Esophagus squamous epithelium (tissue), 4 donors: ENCODE measurements around the gene PFKFB4.

Experiments used
- POLR2A ChIP-seq, 4 donors: fragments of 450-650 bp; IDR thresholded peaks; one replicate each; pipeline ENCODE4 v1.6.1; 2017; ENCODE audit warnings: antibody characterized with exemption in 4 of 4, mild to moderate bottlenecking in 4 of 4, moderate library complexity in 3 of 4
- TF ChIP-seq, protein P1 (sequence below), 6 experiments: fragments of 450-650 bp in 4 of 6; fragments of 200-600 bp in 2 of 6; sonication (generic) in 2 of 6; IDR thresholded peaks; one replicate each; pipeline ENCODE4 v1.5.1; 2016 to 2019; ENCODE audit warnings: antibody characterized with exemption in 6 of 6, mild to moderate bottlenecking in 4 of 6, moderate library complexity in 4 of 6

DNA sequence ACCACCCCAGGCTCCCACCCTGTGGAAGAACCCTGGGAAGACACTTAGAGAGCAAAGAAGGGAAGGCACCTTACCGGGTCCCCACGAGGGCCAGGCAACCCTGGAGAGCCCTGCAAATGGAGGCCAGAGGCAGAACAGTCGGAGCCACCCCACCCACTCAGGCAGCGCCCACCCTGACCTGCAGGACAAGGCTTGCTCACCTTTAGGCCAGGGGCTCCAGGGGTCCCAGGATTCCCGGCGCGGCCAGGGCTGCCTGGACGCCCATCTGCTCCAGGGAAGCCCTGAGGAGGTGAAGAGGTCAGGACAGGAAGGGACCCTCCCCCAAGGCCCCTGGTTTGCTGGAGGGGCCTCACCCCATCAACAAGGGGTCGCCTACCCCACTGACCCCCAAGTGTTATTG lies 28.2 kb upstream of the PFKFB4 start:
- TF ChIP-seq, protein P1, sequence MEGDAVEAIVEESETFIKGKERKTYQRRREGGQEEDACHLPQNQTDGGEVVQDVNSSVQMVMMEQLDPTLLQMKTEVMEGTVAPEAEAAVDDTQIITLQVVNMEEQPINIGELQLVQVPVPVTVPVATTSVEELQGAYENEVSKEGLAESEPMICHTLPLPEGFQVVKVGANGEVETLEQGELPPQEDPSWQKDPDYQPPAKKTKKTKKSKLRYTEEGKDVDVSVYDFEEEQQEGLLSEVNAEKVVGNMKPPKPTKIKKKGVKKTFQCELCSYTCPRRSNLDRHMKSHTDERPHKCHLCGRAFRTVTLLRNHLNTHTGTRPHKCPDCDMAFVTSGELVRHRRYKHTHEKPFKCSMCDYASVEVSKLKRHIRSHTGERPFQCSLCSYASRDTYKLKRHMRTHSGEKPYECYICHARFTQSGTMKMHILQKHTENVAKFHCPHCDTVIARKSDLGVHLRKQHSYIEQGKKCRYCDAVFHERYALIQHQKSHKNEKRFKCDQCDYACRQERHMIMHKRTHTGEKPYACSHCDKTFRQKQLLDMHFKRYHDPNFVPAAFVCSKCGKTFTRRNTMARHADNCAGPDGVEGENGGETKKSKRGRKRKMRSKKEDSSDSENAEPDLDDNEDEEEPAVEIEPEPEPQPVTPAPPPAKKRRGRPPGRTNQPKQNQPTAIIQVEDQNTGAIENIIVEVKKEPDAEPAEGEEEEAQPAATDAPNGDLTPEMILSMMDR (IDR thresholded peaks at IDR 0.05), result no peak
- no peak for TF ChIP-seq POLR2A (IDR thresholded peaks at IDR 0.05)
